HG03175 (cell line): ENCODE measurements around the gene POMT2.
A peak's percentile ranks its signal among the peaks of the same experiment; 100 is the strongest.
"Not testable (repeated sequence)": the region's sequence is repeated elsewhere in the genome, so short reads cannot be mapped to it uniquely, and the experiment has no call there.

ENCODE experiments used
- ATAC-seq: cut with Tn5 transposase; IDR thresholded peaks from one replicate; pipeline ENCODE4 v1.9.1; 2021; ENCODE audit warnings: mild to moderate bottlenecking, moderate library complexity; ENCODE audit not compliant: unreplicated experiment

Gene POMT2, protein sequence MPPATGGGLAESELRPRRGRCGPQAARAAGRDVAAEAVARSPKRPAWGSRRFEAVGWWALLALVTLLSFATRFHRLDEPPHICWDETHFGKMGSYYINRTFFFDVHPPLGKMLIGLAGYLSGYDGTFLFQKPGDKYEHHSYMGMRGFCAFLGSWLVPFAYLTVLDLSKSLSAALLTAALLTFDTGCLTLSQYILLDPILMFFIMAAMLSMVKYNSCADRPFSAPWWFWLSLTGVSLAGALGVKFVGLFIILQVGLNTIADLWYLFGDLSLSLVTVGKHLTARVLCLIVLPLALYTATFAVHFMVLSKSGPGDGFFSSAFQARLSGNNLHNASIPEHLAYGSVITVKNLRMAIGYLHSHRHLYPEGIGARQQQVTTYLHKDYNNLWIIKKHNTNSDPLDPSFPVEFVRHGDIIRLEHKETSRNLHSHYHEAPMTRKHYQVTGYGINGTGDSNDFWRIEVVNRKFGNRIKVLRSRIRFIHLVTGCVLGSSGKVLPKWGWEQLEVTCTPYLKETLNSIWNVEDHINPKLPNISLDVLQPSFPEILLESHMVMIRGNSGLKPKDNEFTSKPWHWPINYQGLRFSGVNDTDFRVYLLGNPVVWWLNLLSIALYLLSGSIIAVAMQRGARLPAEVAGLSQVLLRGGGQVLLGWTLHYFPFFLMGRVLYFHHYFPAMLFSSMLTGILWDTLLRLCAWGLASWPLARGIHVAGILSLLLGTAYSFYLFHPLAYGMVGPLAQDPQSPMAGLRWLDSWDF

GRCh38 chr14:77320238-77320935 is at the start of gene POMT2:
Gene POMT2 (minus strand): TSS chr14:77320883. CDS start chr14:77320681, 202 bp downstream.
- ATAC-seq, result peak; percentile 70

GRCh38 chr14:77369285-77369684 is 48.6 kb upstream of the POMT2 start:
- no peak for ATAC-seq

DNA sequence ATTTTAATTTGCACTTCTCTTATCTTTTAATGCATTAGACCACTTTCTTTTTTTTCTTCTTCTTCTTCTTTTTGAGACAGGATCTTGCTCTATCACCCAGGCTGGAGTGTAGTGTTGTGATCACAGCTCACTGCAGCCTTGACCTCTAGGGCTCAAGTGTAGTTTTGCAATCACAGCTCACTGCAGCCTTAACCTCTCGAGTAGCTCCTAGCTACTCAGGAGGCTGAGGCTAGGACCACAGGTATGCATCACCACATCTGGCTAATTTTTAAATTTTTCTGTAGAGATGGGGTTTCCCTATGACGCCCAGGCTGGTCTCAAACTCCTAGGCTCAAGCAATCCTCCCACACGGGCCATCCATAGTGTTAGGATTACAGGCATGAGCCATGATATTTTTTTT is 43.5 kb upstream of the POMT2 start:
- no peak for ATAC-seq

- ATAC-seq, result no peak
Measured at GRCh38 chr14:77359626-77360025, 38.9 kb upstream of the POMT2 start.

DNA sequence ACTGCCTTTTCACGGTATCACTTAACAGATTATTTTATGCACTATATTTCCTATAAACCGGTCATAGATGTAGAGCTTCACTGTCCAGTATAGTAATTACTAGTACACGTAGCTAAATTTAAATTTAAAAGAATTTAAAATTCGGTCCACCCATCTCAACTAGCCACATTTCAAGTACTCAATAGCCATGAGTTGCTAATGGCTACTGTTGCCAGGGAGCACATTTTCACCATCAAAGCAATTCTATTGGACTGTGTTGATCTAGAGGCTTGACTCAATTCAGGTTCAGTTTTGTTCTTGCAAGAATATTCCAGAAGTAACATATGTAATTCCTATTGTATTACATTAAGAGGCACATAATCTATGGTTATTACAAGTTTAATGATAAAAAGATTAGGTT is 36.2 kb upstream of the POMT2 start:
- ATAC-seq, result no peak

- ATAC-seq, result no peak
Measured at GRCh38 chr14:77355811-77356210, 35.1 kb upstream of the POMT2 start.

- ATAC-seq, result no peak
Measured at GRCh38 chr14:77353469-77354141, 32.9 kb upstream of the POMT2 start.

- no peak for ATAC-seq
Measured at GRCh38 chr14:77347751-77348150, 27.1 kb upstream of the POMT2 start.

DNA sequence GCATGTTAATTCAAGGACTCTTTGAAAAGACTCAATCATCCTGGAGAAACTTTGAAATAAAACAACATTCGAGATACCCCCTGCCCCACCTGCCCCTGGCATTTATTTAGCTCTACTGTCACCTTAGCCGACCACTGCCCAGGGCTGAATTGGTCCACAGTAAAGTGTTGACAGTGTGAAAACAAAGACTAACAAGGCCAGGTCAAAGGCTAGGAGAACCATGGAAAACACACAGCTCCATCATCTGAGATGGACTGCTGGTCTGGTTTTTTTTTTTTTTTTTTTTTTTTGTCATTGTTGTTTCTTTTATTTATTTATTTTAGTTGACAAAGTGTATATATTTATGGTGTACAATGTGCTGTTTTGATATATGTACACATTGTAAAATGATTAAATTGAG is 25.8 kb upstream of the POMT2 start:
- ATAC-seq, result no peak

DNA sequence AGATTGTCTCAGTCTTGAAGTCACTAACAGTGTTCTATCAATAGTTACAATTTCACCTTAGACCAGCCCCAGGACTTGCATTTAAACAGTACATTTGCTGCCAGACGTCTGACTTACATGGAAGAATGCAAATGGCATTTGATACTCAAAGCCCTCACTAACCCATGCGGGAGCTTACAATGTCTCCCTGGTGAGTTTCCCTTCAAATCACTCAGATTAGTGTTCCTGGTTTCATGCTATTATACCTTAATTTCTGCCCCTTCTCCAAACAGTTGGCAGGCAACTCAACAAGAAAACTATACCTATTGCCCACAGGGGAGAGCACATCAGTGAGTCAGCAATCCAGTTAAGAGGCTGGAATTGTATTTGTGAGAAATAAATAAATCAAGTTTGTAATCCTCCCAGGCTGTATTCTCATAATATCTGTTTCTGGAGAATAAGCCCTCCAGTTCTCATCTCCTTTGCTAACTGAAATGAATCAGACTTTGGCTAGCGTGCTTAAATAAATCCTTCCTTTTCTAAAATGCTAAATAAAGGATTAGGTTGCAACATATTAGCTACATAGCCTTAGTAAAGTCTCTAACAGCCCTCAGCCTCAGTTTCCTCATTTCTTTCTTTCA is 23.8 kb upstream of the POMT2 start:
- no peak for ATAC-seq

DNA sequence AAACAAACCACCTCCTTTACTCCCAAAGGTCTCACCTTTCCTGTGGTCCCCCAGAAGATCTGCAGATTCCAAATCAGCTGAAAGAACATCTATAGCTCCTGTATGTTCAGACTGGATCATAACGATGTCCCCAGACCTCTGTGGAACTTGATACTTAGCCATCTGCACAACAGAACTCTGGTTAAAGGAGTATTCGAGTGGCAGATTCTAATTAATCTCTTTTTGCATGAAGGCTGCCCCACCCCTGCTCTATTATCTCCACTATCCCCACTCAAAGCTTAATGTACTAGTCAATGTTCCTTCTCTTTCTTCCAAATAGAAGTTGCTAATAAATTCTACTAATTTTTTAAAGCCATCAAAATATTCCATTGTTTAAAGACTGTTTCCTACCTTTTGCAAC is 23.0 kb upstream of the POMT2 start:
- no peak for ATAC-seq

DNA sequence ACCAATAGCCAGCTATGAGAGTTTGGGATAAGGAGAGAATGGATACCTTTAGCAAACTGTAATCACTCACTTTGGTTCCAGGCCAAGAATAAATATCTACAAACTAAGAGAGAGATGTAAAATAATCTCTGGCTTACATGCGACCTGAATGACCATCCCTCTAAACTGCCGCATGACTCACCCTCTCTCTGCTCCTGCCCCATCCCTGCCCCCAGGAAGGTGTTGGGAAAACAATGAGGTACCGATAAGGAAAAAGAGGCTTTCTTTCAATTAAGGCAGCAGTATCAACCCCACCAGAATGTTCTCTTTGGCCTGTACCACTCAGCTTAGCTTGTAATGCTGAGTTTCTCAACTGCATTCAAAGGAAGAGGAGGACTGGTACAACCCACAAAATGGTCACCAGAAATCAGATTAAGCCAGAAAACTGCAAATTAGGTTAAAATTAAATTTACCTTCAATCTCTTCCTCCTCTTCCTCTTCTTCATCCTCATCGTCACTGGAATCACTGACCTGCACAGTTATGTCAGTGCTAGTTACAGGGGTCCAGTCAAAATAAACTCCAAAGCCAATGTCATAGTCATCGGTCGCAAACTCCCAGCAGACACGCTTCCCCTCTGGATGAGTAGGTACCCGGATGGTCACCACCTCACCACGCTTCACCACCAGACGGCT is 22.2 kb upstream of the POMT2 start:
- ATAC-seq, result no peak

DNA sequence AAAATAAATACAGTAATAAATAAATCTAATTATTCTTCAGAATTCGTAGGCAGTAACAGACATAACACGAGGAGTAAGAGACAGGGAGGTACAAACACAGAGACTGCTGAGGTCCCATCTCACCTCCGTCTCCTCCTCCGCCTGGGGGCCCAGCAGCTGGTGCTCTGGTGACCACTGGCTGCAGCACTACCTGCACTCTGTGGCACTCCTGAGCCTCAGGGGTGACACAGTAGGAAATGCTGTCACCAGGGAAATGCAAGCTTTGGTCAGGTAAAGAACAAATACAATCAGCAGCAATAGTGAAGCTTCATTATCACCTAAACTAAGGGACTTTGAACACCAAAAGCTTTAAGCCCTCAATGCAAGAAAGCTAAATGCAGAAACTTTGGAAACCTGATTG is 19.7 kb upstream of the POMT2 start:
- ATAC-seq, result no peak

- no peak for ATAC-seq
Measured at GRCh38 chr14:77339407-77339806, 18.7 kb upstream of the POMT2 start.

GRCh38 chr14:77338302-77338701 is 17.6 kb upstream of the POMT2 start:
- ATAC-seq, result no peak

DNA sequence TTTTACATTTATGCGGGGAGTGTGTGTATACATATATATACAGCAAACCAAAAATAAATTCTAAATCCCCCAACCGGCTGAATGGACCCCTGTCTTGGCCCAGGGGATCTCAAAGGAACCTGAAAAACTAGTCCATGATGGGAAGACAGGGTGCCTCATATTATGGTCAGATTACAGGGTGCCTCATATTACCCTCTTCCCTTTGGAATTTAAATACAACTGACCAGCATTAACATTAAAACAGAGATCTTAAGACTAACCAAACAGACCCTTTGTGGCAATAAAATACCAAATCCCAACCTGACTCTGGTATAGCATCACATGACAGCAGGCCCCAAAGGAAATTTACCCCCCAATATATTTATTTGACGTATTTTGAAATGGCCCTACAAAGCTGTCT is 17.2 kb upstream of the POMT2 start:
- ATAC-seq, result no peak

DNA sequence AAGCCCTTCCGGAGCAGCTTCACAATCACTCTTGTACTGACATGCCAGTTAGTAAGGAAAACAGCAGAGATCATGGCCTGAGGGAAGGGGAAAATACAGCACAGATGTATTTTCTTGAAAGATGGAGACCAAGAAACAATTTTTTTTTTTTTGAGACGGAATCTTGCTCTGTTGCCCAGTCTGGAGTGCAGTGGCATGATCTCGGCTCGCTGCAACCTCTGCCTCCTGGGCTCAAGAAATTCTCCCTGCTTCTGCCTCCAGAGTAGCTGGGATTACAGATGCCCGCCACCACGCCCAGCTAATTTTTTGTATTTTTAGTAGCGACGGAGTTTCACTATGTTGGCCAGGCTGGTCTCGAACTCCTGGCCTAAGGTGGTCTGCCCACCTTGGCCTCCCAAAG is 16.6 kb upstream of the POMT2 start:
- ATAC-seq, result not testable (repeated sequence)

DNA sequence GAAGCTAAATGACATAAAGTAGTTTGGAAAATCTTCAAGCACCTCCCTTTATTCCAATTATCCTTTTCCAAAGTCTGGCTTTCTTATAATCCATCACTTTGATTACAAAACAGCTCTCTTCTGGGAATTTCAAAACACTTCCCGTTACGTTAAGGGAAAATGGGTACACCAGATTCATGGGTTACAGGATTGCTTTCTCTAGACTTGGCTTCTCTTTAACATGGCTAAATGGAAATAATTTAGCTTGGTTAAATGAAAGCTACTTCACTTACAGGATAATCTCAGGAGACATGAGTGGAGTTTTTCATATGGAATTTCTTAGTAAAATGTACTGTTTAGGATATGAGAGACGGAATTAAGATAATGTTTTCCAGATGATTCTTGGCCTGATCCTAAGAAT is 14.9 kb upstream of the POMT2 start:
- ATAC-seq, result no peak

GRCh38 chr14:77329872-77330271 is 9.2 kb upstream of the POMT2 start:
- ATAC-seq, result no peak

DNA sequence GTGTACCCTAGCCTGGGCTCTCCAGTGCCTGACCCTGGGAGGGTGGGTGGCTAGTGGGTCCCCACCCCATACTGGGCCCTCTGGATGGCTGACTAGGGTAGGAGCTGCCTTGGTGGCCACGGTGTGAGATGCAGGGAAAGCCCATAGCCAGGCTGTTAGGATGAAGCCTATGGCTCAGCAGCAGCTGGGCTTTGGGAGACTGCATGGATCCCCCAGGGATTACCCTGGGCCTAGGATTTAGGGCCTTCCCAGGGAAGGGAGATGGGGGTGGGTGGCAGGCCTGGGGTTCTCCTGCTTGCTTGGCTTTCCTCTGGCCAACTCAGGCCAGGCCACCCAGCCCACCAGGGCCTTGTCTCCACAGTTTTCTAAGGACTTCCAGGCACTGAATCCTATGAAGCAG is 6.4 kb upstream of the POMT2 start:
- ATAC-seq, result no peak
